ENCODE data around the gene ZPLD1.

ZPLD1 gene

DNA sequence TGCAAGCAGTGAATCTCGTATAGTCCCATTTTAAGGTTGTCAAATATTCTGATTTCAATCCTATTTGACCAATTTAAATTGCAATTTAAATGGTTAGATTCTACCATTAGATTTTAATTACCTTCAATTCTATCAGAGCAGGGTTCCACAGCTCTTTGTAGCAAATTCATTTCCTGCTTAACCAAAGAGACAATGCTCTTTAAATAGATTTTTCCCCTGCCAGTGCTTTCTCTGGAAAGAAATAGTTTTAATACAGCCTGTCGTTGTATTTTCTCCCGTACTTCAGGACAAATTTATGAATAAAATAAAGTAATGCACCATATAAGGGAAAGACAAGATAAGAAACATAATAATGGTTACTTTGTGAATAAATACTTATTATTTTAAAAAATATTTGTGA lies 62.8 kb downstream of the ZPLD1 start:
- Histone ChIP-seq H3K36me3 (ENCODE audit: control insufficient read depth, insufficient read depth, low read length) (no peaks in the 10 kb centered on the region), H3K4me1 (no peaks in the 10 kb centered on the region), H3K4me2 (ENCODE audit: low read length) (no peak overlapping the region), H3K27me3 (ENCODE audit: control insufficient read depth, insufficient read depth, low read length) (no peaks in the 10 kb centered on the region), H3K9me3 (ENCODE audit: control insufficient read depth, low read length) (no peaks in the 10 kb centered on the region), H3K4me3 (ENCODE audit: low read depth, low read length) (no peak overlapping the region), H3K27ac (no peak overlapping the region), H3K9ac (no peak overlapping the region), H2AFZ (no peak overlapping the region), H3K79me2 (no peaks in the 10 kb centered on the region)
- TF ChIP-seq, protein P1, sequence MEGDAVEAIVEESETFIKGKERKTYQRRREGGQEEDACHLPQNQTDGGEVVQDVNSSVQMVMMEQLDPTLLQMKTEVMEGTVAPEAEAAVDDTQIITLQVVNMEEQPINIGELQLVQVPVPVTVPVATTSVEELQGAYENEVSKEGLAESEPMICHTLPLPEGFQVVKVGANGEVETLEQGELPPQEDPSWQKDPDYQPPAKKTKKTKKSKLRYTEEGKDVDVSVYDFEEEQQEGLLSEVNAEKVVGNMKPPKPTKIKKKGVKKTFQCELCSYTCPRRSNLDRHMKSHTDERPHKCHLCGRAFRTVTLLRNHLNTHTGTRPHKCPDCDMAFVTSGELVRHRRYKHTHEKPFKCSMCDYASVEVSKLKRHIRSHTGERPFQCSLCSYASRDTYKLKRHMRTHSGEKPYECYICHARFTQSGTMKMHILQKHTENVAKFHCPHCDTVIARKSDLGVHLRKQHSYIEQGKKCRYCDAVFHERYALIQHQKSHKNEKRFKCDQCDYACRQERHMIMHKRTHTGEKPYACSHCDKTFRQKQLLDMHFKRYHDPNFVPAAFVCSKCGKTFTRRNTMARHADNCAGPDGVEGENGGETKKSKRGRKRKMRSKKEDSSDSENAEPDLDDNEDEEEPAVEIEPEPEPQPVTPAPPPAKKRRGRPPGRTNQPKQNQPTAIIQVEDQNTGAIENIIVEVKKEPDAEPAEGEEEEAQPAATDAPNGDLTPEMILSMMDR (IDR thresholded peaks at IDR 0.05): no peak

- H3K36me3 ChIP-seq (ENCODE audit: control insufficient read depth, insufficient read depth, low read length): no peaks in the 10 kb centered on the region
- no peaks in the 10 kb centered on the region for H3K9me3 ChIP-seq (ENCODE audit: control insufficient read depth, low read length)
- H3K79me2 ChIP-seq: no peaks in the 10 kb centered on the region
- H3K4me1 ChIP-seq: no peaks in the 10 kb centered on the region
- no peaks in the 10 kb centered on the region for H3K27me3 ChIP-seq (ENCODE audit: control insufficient read depth, insufficient read depth, low read length)
- H3K9ac ChIP-seq: no peak overlapping the region
- H2AFZ ChIP-seq: no peak overlapping the region
- H3K4me3 ChIP-seq (ENCODE audit: low read depth, low read length): no peak overlapping the region
- no peak overlapping the region for H3K4me2 ChIP-seq (ENCODE audit: low read length)
- TF ChIP-seq, protein P1 (IDR thresholded peaks at IDR 0.05): no peak
- no peak overlapping the region for H3K27ac ChIP-seq
These were observed 70.7 kb downstream of the ZPLD1 start for GRCh38 chr3:102505542-102505941.

DNA sequence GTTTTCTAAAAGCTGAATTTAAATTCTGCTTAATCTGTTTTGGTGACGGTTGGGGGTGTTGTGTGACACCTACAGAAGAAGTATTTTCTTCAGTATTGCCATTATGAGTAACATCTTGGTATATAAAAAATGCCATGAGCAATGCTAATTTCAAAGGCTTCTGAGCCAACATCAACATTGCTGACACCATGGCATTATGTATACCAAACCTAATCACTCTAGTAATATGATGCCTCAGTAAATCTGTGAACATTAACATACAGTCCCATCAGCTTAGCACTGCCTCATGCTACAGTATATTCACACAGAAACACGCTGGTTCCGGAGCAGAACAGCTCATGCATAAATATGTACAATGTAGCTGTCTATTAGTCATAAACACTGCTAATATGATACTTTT lies 75.8 kb downstream of the ZPLD1 start:
- no peak overlapping the region for H2AFZ ChIP-seq
- no peaks in the 10 kb centered on the region for H3K79me2 ChIP-seq
- no peak overlapping the region for H3K4me3 ChIP-seq (ENCODE audit: low read depth, low read length)
- H3K9ac ChIP-seq: no peak overlapping the region
- no peaks in the 10 kb centered on the region for H3K9me3 ChIP-seq (ENCODE audit: control insufficient read depth, low read length)
- no peaks in the 10 kb centered on the region for H3K36me3 ChIP-seq (ENCODE audit: control insufficient read depth, insufficient read depth, low read length)
- H3K4me1 ChIP-seq: no peaks in the 10 kb centered on the region
- H3K4me2 ChIP-seq (ENCODE audit: low read length): no peak overlapping the region
- no peak overlapping the region for H3K27ac ChIP-seq
- TF ChIP-seq, protein P1 (IDR thresholded peaks at IDR 0.05): no peak
- H3K27me3 ChIP-seq (ENCODE audit: control insufficient read depth, insufficient read depth, low read length): no peaks in the 10 kb centered on the region

GRCh38 chr3:102511168-102511567 lies 76.4 kb downstream of the ZPLD1 start:
- Histone ChIP-seq H3K27me3 (ENCODE audit: control insufficient read depth, insufficient read depth, low read length) (no peaks in the 10 kb centered on the region), H3K9ac (no peak overlapping the region), H3K36me3 (ENCODE audit: control insufficient read depth, insufficient read depth, low read length) (no peaks in the 10 kb centered on the region), H3K9me3 (ENCODE audit: control insufficient read depth, low read length) (no peaks in the 10 kb centered on the region), H3K4me3 (ENCODE audit: low read depth, low read length) (no peak overlapping the region), H3K4me1 (no peaks in the 10 kb centered on the region), H2AFZ (no peak overlapping the region), H3K27ac (no peak overlapping the region), H3K79me2 (no peaks in the 10 kb centered on the region), H3K4me2 (ENCODE audit: low read length) (no peak overlapping the region)
- TF ChIP-seq, protein P1 (IDR thresholded peaks at IDR 0.05): no peak

DNA sequence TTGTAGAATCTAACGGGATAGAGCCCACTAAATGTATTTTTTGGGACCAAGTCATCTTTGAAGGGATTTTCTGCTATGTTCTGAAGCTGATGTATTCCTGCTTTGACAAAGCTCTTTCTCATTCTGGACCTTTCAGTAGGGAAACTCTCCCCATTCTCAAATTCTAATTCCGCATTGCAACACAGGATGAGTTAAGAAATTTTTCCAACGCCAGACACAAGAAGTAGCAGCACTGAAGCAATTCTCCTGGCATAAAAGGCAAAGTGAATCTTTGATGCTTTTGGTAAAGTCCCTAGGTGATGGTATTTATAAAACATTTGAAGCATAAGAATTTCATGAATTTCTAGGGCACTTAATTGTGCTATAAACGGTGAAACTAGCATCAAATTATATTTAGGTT lies 76.8 kb downstream of the ZPLD1 start:
- H3K27ac ChIP-seq: no peak overlapping the region
- no peaks in the 10 kb centered on the region for H3K27me3 ChIP-seq (ENCODE audit: control insufficient read depth, insufficient read depth, low read length)
- H3K9me3 ChIP-seq (ENCODE audit: control insufficient read depth, low read length): no peaks in the 10 kb centered on the region
- TF ChIP-seq, protein P1 (IDR thresholded peaks at IDR 0.05): no peak
- H3K79me2 ChIP-seq: no peaks in the 10 kb centered on the region
- no peak overlapping the region for H3K9ac ChIP-seq
- H2AFZ ChIP-seq: no peak overlapping the region
- H3K4me3 ChIP-seq (ENCODE audit: low read depth, low read length): no peak overlapping the region
- no peaks in the 10 kb centered on the region for H3K4me1 ChIP-seq
- no peak overlapping the region for H3K4me2 ChIP-seq (ENCODE audit: low read length)
- H3K36me3 ChIP-seq (ENCODE audit: control insufficient read depth, insufficient read depth, low read length): no peaks in the 10 kb centered on the region
